GM18867 (cell line): ENCODE measurements around the gene MRPL44.

Source experiments
- ATAC-seq: cut with Tn5 transposase; IDR thresholded peaks from one replicate; pipeline ENCODE4 v1.9.1; 2021; ENCODE audit warnings: mild to moderate bottlenecking, moderate library complexity; ENCODE audit not compliant: unreplicated experiment

MRPL44 gene

DNA sequence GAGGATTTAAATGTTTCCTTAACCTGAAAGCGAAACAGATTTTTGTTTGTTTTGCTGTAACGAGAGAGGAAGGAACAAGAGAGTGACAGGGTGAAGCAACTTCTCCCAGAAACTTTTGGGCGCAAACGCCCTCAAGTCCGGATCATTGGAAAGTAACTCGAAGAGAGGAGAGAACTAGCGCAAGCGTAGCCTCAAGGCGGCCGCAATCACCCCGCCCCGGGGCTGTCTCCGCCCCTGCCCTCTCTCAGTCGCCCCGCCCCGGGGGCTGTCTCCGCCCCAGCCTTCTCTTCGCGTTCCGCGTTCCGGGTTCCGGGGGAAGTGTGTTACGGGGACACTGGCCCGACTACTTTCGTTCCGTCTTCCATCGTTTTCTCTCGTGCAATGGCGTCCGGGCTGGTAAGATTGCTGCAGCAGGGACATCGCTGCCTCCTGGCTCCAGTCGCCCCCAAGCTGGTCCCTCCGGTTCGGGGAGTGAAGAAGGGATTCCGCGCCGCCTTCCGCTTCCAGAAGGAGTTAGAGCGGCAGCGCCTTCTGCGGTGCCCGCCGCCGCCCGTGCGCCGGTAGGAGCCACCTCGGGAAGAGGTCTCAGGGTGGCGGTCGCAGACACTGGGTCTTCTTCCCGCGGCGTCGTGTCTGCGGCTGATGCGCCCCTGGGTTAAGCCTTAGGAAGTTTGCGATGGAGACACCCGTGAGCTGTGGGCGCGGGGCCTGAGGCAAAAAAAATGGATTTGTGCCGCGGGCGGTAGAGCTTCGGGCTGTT is at the start of gene MRPL44:
Gene MRPL44 (plus strand): TSS at position 372 of the 760 bp plus-strand sequence. CDS start 10 bp downstream, at position 382.
- peak; percentile 82 for ATAC-seq

DNA sequence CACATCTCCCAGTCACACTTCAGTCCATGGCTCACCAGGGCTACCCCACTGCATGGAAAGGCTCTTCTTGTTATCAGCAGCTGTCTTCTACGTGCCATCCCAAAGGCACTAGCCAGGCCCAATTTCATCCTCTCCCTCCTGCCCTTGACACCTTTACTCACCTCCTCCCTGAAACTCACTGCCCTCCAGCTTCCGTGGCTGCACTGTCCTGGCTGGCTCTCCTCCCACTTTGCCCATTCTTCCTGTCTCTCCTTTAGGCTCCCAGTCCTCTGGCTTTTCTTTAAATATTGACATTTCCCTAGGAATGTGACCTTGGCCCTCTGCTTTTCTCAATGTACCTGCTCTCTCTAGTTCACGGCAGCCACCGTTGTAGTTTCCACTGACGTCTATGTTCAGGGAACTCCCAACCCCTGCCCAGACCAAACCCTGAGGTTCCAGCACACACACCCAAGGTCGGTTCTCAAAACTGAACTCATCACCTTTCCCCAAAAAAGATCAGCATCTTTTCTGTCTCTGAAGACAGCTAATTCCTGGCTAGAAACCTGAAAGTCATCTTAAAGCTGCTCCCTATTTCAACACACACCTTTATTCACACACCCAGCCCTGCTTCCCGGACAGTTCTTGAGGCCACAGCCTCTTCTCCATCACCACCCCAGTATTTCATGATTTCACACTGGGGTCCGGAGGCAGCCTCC is 48.8 kb upstream of the MRPL44 start:
- no peak for ATAC-seq

DNA sequence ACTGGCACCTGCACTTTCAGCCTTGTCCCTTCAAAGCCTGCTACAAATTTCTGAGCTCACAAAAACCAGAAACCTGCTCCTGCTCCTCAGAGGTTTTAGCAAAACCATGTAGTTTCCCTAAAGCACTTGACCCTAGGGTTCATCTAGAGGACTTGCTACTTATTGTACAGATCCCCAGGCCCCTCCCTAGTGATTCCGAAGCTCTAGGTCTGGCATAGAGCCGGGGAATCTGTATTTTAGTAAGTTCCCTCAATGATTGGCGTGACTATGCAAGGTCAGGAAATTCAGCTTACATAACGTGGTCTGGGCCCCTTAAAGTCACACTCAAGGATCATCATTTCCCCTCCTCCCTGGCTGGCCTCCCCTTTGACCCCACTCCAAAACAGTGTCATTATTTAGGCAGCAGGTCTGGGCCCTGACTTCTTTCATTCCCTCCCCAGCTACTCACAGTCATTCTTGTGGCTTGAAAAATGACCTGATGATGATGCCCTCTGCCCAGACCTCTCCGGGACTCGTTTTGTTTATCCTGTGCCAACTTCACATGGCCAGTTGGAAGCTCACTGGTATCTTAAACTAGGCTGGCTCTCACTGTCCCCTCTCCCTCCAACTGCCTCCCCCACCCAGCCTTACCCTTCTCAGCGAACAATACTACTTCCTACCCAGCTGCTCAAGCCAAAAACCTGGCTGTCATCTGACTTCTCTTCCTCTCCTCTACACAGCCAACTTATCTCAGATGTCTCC is 48.1 kb upstream of the MRPL44 start:
- ATAC-seq, result no peak

DNA sequence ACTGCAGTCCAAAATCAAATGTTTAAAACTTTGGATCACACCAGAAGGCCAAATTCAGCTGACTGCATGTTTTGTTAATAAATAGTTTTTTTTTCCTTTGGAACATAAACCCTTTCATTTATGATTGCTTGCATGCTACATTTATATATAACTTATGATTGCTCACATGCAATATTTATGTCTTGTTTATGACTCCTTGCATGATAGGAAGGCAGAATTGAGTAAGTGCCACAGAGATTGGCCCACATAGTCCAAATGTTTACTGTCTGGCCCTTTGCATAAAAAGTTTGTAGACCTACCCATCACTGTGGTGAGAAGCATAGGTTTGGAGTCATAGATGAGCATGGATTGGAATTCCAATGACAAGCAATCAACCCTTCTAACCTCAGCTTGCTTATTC is 42.9 kb upstream of the MRPL44 start:
- no peak for ATAC-seq

DNA sequence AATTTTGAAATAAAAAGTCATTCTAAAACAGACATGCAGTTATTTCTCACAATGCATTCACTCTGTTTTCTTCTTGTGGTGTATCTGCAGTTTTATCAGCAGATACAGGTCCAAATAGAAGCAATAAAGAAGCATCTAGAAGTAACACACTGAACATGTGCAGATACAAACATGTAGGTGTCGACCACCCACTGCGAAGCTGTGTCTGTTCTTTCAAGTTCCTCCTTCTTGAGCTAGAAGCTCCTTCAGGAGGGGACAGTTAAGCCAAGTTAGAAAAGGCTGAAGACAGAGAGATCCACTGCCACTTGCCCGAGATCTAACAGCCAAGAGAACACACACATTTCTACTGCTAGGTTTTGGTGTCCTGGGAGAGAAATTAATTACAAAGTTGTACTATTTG is 42.2 kb upstream of the MRPL44 start:
- no peak for ATAC-seq

DNA sequence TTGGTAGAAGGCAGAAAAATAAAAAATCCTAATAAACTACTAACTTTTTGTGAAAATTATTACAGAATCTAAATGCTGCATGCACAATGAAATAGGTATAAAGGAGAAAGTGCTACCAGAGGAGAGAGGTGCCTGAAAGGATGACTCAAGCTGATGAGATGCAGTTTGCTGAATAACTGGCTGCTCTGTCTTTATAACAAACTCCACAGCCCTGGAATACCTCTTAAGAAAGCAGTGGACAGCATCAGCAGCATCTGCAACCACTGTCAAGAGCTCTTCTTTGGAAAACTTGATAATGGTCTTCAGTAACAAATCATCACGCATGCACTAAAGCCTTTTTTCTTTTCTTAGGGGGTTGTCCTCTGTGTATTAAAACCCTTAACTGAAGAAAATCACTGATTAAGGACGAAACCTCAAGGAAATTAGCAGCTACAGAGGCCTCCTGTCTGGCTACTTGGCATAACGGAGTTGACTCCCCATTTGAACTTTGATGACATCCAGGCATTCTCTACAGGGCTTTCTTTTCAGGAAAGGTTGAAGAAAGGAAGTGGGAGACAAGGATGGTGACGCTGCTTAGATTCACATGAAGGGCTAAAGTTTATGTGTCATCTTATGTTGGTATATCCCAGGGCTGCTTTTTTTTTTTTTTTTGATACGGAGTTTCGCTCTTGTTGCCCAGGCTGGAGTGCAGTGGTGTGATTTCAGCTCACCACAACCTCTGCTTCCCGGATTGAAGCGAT is 40.9 kb upstream of the MRPL44 start:
- ATAC-seq, result no peak

DNA sequence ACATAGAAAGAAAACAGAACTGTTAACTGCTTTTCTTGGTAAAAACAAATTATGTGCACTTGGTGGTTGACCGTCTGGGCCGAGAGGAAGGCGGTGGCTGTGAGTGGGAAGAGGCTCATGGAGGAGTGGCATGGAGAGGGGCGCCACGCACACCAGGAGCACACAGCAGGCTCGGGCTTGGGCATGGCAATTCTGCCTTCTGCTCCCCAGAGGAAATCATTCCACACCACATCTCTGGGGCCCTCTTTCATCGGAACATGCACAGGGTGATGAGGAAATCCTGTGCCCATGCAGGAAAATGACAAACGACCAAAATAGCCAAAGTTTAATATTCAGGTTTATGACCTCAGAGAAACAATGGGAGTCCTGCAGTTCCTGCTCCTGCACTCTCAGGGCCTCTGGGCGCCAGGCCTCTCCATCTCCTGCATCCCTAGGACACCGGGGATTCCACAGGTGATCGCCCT is 38.6 kb upstream of the MRPL44 start:
- no peak for ATAC-seq

DNA sequence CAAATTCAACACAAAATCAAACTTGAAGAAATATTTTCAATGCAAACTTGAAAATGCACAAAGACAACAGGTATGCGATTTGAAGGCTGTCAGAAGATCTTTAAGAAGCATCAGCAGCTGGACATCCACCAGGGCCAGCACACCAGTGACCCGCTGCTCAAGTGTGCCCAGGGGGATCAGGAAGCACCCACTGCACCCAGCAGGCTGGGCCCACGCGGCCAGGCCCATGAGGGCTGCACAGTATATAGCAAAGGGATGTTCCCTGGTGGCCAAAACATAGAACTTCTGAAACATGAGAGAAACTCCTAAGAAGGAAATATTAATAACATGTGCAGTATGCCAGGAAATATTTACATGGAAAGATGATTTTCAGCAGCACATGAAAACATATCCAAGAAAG is 37.2 kb upstream of the MRPL44 start:
- ATAC-seq, result no peak

DNA sequence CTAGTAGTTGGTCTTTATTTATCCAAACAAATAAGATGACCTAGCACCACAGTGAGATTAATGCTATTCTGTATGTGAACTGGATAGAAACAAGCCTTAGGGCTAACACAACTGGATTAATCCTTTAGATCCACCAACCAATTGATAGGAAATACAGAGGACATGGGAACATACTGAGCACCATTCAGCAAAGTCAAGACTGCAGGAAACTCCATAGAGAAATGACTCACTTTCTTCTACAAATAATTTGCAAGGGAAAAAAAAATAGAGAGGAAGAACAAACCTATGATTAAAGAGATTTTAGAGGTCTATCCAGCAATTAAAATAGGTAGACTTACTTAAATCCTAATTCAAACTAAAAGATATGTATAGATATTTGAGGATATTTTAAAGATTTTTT is 36.1 kb upstream of the MRPL44 start:
- ATAC-seq, result no peak

DNA sequence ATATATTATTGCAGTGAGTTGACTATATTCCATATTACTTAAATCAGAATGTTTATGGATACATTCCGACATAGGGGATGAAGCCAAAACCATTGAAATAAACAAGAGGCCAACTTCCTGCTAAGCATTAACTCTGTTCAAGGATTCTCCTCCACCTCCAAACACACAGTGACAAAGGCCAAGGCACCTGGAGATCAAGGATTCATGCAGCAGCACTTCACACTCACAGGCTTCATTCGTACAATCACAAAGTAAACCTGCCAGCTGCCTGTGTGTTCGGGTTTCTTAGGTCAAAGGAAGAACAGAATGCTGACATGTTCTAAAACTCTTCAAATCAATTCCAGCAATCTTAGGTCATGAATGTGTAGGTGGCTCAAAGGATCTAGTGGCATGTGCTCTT is 35.0 kb upstream of the MRPL44 start:
- ATAC-seq, result no peak

DNA sequence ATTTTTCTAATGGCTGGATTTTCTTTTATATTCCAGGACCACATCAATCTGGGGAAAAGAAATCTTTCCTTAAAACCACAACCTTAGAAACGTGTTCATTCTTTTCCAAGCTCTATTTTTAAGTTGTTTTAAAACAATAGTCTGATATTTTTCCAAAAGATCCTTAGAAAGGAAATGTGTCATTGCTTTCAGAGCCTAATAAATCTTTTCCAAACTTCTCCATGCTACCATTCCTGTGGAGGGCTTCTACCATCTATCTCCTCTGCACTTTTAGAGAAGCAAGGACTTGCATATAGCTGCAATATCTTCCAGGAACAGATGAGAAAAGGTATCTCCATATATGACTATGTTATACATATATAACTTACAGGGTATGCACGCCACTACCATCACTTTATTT is 33.3 kb upstream of the MRPL44 start:
- no peak for ATAC-seq

DNA sequence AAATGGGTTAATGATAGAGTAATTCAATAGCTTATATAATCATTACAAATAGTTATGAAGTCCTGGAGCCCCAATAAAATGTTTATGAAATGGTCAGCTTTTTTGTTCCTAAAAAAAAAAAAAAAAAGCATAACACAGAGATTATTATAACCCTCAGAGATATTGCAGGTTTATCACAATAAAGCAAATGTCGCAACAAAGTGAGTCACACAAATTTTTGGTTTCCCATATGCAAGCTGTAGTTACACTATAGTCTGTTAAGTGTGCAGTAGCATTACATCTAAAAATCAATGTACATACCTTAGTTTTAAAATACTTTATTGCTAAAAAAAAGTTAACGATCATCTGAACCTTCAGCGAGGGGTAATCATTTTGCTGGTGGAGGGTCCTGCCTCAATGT is 32.2 kb upstream of the MRPL44 start:
- no peak for ATAC-seq

DNA sequence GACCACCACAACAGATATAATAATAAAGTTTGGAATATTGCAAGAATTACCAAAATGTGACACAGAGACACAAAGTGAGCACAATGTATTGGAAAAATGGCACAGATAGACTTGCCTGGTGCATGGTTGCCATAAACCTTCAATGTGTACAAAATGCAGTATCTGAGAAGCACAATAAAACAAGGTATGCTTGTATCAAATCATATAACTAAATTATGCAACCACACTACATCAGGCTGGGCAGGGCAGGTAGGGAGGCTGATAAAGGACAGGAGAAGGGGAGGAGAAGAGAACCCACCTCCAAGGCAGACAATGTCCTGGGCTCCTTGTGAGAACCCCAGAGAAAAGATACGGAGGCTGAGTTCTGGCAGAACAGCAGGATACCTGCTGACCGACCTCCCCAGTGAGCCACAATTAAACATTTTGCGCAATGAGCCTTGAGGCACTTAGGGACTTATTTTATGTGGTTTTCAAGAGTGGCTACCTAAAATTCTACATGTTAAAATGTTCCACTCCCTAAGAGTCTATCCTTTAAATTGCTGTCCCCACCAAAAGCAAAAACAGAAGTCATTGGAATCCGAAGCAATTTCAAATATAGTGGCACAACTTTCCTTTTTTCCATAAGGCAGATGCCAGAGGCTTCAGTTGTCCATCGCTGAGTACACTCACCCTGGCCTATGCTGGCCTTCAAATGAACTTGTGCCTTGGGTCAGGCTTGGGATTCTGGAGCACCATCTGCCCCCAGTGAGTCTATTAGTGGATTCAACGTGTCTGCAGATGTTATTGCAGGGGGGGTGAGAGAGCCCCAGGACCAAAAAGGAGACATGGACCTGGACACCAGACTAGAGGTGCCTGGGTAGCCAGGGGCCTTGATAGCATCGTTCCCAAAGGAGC is 28.9 kb upstream of the MRPL44 start:
- ATAC-seq, result no peak

DNA sequence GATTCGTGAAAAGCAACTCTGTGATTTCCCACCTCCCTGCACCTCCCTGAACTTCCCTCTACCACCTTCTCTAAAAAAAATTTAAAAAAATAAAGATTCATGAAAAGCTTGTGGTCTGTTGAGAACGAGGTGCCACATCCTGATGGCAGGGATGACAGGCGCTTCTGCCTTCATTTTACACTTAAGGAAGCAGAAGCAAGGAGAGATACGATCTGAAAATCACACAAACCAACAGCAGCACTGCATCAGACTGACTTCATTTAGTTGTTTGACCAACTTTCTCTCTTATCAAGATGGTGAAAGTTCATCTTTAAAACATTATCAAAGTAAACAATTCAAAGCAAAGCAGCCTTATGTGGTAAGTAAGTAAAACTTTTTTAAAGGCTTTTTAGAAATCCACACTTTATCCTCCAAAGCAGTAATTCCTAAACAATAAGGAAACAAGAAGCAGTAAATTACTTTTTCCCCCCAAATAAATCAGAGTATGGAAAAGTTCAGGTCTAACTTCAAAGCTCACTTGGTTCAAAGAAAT is 27.6 kb upstream of the MRPL44 start:
- no peak for ATAC-seq

DNA sequence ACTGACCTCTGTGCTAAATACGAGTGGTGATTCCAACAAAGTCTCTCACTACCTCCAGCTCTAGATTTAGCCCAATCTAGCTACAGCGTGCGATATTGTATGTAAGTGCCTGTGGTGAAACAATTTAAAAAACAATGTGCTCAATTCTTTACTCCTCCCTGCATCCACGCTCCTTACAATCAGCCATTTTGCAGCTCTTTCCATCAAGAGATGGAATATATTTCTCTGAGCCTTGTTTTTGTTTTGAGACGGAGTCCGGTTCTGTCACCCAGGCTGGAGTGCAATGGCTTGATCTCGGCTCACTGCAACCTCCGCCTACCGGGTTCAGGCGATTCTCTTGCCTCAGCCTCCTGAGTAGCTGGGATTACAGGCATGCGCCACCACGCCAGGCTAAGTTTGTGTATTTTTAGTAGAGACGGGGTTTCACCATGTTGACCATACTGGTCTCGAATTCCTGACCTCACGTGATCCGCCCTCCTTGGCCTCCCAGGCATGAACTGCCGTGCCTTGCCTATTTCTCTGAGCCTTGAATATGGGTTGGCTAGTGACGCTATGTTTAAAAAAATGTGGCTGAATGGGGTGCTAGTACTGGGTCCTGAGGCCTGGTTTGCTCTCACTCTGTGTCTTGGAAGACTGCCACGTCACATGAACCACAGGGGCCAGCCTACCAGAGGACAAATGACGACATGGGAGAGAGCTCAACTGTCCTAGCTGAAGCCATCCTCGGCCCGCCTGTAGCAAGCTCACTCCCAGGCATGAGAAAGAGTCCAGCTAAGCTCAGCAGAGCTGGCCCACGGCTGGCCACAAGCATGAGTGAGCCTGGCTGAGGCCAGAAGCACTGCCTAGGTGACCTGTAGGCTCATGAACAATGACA is 26.9 kb upstream of the MRPL44 start:
- ATAC-seq, result no peak

DNA sequence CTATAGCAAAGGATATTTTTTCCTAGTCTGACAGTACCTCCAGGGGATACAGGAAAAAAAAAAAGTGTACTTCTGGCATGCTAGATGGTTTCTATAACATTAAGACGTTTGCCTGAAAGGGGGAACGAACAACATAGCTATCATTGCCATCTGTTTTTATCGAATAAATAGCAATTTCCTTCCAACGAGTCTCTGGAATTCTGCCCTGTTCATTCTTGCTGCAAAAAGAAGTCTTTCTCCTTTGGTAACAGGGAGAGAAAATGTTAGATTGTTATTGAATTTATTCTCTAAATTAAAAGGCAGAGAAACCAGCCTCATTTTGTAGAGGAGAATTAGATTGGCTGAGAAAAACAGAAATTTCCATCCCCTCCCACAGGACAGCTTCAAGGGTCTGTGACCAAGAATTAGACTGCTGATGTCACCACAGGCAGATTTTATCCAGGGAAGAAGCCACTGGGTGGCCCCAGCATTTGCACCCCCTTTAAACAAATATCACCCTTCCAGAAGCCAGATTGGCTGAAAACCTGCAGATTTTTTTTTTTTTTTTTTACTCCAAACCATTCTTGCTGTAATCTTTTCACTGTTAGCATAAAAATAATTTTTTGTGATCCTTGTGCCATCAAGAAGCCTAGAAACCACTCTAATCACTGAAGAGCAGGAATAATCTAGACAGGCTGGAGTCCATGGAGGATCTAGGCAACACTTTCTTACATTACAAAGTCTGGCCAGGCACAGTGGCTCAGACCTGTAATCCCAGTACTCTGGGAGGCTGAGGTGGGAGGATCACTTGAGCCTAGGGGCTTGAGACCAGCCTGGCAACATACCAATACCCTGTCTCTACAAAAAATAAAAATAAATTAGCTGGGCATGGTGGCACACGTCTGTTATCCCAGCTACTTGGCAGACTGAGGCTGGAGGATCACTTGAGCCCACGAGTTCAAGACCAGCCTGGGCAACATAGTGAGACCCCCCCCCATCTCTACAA is 24.2 kb upstream of the MRPL44 start:
- no peak for ATAC-seq

DNA sequence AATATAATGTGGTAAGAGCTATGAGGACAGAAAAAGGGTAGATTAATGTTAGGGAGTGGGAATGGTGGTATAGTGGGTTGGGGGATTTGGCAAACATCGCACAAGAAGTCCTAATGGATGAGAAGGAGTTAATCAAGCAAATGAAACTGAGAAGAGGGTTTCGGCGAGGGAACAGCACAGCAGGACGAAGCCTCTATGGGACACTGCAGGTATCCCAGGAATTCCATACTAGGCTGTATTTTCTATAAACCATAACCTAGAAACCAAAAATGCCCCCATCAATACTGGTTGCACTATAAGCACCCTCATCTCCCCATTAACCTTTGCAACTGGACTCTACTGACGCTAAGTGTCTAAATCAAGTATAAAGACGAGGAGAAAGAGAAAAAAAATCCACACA is 22.4 kb upstream of the MRPL44 start:
- ATAC-seq, result no peak
